HFF-Myc (cell line): ENCODE data around the gene MEF2B.
A peak's percentile ranks its signal among the peaks of the same experiment; 100 is the strongest.
"Not testable (repeated sequence)": the region's sequence is repeated elsewhere in the genome, so short reads cannot be mapped to it uniquely, and the experiment has no call there.

Experiments
- DNase-seq: peaks from one replicate; pipeline ENCODE4 v3.0.0-alpha.2; 2011; ENCODE audit warnings: low read depth; ENCODE audit errors: extremely low read depth
- H3K4me3 ChIP-seq: replicated peaks from 2 replicates; pipeline ENCODE4 v1.5.1; 2011; ENCODE audit warnings: low read depth, mild to moderate bottlenecking, control low read depth, low read length
- CTCF ChIP-seq: IDR thresholded peaks from 2 replicates; pipeline ENCODE4 v1.5.1; 2012; ENCODE audit warnings: mild to moderate bottlenecking, low read depth, low read length, control low read depth; ENCODE audit errors: missing control alignments

The MEF2B gene

DNA sequence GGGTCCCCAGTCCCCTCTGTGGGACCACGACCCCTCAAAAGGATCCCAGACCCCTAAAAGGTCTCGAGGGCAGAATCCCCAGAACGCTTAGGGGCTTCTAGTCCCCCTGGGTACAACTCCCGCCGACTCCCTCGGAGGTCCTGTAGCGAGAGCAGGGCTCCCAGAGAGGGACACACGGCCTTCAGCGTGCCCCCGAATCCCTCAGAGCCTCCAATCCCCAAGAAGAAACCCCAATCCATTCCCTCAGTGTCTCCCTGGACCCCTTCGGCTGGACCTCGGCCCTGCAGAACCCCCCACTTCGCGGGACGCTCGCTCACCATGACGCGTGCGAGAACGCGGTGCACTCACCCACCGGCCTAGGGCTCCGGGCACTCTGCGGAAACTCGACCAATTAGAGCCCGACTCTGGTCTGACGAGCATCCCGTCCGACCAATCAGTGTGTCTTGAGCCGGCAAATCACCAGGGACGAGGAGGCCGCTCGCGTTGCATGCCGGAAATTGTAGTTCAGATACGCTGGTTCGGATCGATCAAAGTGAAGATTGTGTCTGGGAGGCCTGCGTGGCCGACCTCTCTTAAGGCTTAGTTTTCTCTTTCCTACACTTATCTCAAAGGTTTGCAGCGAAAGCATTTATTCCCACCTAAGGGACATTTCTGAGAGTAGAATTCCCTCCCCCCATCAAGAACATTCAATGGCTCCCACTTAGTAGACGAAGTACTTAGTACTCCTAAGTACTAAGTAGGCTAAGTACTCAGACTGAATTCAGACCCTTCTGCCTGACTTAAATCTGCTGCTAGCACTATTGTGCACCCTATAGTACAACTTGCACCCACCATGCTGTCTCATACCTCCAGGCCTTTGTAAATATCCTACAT lies 31.7 kb downstream of the MEF2B start, which contains the start of gene TMEM161A:
TMEM161A (minus strand) TSS at position 370 of the 873 bp plus-strand sequence; CDS start at position 320, 50 bp downstream.
- peak; percentile 98 for DNase-seq
- no peak for TF ChIP-seq CTCF
- peak within 1 kb of the TSS; percentile 99 for H3K4me3 ChIP-seq

DNA sequence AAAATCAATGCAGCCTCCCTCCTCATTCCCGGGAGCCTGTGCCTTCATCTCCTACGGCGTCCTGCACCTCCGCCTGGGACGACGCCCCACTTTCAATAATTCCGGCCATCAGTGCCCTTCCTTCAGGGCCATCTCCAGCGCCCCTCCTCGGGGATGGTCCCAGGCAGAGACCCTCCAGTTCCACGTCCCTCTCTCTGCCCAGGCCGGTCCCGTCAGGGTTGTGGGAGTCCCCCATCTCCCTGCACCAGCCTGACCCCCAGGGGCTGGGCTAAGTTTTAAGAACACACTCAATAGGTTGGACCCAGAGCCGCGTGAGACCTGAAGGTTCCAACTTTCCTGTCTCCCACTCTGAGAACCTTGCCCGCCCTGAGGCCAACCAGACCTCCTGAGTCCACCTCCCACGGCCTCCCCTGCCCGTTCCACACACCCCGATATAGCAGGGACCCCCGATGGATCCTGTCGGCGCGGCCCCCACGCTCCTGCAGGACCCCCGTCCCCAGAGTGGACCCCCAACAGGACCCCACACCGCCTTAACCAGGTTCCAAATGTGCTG lies 32.4 kb downstream of the MEF2B start:
- no peak for TF ChIP-seq CTCF
- no peak for DNase-seq
- peak overlapping the region; percentile 99 for H3K4me3 ChIP-seq

DNA sequence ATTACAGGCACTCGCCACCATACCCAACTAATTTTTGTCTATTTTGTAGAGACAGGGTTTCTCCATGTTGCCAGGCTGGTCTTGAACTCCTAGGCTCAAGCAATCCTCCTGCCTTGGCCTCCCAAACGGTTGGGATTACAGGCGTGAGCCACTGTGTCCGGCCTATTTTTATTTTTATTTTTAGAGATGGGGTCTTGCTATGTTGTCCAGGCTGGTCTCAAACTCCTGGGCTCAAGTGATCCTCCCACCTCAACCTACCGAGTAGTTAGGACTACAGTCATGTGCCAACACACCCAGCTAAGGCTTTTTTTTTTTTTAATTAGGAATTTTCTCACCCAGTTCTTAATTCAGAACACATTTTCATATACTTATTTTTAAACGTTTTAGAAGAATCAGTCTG lies 34.4 kb downstream of the MEF2B start:
- not testable (repeated sequence) for DNase-seq, H3K4me3 ChIP-seq

DNA sequence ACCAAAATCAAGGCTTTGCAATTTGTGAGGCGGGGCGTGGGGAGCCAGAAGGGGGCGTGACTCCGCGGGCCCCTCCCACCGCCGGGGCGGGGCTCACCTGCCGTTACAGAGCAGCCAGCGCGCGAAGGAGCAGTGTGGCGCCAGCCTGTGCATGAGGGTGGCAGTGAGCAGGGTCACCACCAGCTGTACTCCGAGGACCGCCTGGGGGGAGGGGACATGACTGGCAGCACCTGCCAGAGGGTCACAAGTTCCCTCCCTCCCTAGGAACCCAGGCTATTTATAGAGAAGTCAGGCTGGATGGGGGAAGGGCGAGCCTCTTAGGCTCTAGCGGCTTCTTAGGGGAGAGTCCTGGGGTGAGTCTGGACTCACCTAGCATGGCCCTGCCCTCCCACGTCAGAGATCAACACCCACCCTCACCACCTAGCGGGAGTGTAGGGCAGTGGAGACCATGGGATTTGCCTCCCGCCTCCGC lies 35.3 kb downstream of the MEF2B start:
- no peak overlapping the region for H3K4me3 ChIP-seq
- DNase-seq, result no peak
- TF ChIP-seq CTCF, result no peak

DNA sequence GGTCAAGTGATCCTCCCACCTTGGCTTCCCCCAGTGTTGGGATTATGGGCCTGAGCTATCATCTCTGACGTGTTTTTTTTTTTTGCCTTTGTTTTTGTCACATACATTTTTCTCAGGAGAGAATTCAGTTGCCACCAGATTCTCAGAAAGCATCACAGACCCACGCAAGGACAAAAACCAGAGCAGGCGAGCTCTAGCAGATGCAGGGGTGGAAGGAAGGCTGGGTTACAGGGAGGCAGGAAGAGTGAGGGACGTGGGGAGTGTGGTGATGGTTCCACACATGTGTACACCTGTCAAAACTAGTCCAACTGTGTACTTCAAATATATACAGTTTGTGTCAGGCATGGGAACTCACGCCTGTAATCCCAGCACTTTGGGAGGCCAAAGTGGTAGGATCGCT lies 36.1 kb downstream of the MEF2B start:
- no peak for DNase-seq
- no peak for TF ChIP-seq CTCF
- H3K4me3 ChIP-seq, result no peak overlapping the region

DNA sequence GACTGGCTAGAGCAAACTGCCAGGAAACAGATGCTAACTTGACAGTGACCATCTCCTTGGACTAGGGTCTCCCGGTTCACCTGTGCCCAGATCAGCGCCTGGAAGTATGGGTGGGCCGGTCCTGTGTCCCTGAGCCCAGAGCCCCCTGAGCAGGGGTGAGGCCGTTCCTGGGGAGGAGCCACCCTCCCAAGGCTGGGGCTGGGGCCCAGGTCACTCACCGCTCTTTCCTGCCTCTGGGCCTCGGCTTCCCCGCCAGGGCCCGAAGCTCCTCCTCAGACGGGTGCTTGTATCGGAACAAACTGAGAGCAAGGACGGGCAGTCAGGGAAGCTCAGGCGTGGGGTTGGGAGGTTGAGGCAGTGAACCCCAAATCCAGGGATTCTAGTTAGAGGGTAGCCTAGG lies 37.2 kb downstream of the MEF2B start:
- no peak for DNase-seq
- no peak overlapping the region for H3K4me3 ChIP-seq
- no peak for TF ChIP-seq CTCF

GRCh38 chr19:19131989-19132388 lies 38.1 kb downstream of the MEF2B start:
- no peak for TF ChIP-seq CTCF
- DNase-seq, result no peak
- no peak overlapping the region for H3K4me3 ChIP-seq
